Glutamatergic neuron (in vitro differentiated cells): ENCODE measurements around the gene OR5M3. TPM values are rescaled to one million over a fixed set of nuclear protein-coding genes. Genes with fewer than 3 reads are reported as not detected.
A peak's percentile ranks its signal among the peaks of the same experiment; 100 is the strongest.

Source experiments
- DNase-seq: peaks from one replicate; pipeline ENCODE4 v3.0.0; 2022
- H3K27ac Mint-ChIP-seq: one replicate; pipeline ENCODE4 v1.8.0; 2020; ENCODE audit warnings: mild to moderate bottlenecking, mixed read lengths, inconsistent platforms; ENCODE audit not compliant: unreplicated experiment
- H3K27me3 Mint-ChIP-seq: one replicate; pipeline ENCODE4 v1.8.0; 2020; ENCODE audit warnings: mild to moderate bottlenecking, moderate library complexity, mixed read lengths, inconsistent platforms; ENCODE audit not compliant: unreplicated experiment
- H3K36me3 Mint-ChIP-seq: one replicate; pipeline ENCODE4 v1.8.0; 2020; ENCODE audit warnings: mild to moderate bottlenecking, mixed read lengths, inconsistent platforms; ENCODE audit not compliant: unreplicated experiment
- H3K4me1 Mint-ChIP-seq: one replicate; pipeline ENCODE4 v1.8.0; 2020; ENCODE audit warnings: mild to moderate bottlenecking, low read depth, mixed read lengths, inconsistent platforms; ENCODE audit not compliant: unreplicated experiment
- H3K4me3 Mint-ChIP-seq: one replicate; pipeline ENCODE4 v1.8.0; 2020; ENCODE audit warnings: mild to moderate bottlenecking, mixed read lengths, inconsistent platforms; ENCODE audit not compliant: unreplicated experiment
- H3K9me3 Mint-ChIP-seq: one replicate; pipeline ENCODE4 v1.8.0; 2020; ENCODE audit warnings: mild to moderate bottlenecking, moderate library complexity, mixed read lengths, inconsistent platforms; ENCODE audit not compliant: unreplicated experiment
- long read RNA-seq: library from polyadenylated mRNA; unstranded; transcript quantifications from one replicate; pipeline ENCODE4 v2.0.0, GENCODE V29; 2020; ENCODE audit not compliant: unreplicated experiment
- total RNA-seq: library from RNA; stranded (reverse); fragmentation: NEBNext Ultra II Directional; extraction: Animal tissue kit (Norgen Biotek cat#: 25700); gene quantifications from one replicate; pipeline ENCODE4 v1.2.1, GENCODE V29; 2021; ENCODE audit not compliant: unreplicated experiment
- TF ChIP-seq, protein P1 (sequence below): fragments of 200-600 bp; sonication (generic); IDR thresholded peaks from one replicate; pipeline ENCODE4 v1.5.0; 2021; ENCODE audit not compliant: partially characterized antibody, unreplicated experiment

The OR5M3 gene
- total RNA-seq, result not detected
- long read RNA-seq, result 0 reads

DNA sequence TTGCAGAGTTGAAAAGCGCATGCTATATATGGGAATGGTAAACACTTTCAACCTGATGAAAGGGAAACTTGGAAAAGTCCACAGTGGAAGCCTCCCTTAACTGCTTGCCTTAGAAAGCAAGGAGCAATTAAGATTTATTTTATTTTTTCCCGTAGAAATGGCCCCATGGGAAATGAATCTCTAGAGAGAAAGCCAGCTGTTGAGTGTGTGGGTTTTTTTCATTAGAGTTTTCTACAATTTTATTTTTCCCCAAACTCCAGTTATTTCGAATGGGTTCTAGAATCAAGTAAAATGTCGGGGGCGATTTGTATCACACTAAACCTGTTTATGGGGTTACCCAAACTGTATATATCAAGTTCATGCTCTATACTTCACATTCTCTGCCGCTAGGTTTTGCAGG is at the start of gene OR5M3:
Gene OR5M3, minus strand, starts transcription at position 101 of the 400 bp plus-strand sequence. CDS start 2,855 bp downstream, outside the sequence.
- Mint-ChIP-seq H3K27ac (no peak within 1 kb of the TSS), H3K27me3 (no peaks in the 10 kb centered on the region), H3K4me1 (peaks cover 1% of the 10 kb centered on the region), H3K4me3 (no peak within 1 kb of the TSS), H3K36me3 (no peaks in the 10 kb centered on the region), H3K9me3 (no peaks in the 10 kb centered on the region)
- TF ChIP-seq, protein P1, sequence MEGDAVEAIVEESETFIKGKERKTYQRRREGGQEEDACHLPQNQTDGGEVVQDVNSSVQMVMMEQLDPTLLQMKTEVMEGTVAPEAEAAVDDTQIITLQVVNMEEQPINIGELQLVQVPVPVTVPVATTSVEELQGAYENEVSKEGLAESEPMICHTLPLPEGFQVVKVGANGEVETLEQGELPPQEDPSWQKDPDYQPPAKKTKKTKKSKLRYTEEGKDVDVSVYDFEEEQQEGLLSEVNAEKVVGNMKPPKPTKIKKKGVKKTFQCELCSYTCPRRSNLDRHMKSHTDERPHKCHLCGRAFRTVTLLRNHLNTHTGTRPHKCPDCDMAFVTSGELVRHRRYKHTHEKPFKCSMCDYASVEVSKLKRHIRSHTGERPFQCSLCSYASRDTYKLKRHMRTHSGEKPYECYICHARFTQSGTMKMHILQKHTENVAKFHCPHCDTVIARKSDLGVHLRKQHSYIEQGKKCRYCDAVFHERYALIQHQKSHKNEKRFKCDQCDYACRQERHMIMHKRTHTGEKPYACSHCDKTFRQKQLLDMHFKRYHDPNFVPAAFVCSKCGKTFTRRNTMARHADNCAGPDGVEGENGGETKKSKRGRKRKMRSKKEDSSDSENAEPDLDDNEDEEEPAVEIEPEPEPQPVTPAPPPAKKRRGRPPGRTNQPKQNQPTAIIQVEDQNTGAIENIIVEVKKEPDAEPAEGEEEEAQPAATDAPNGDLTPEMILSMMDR, result no peak
- no peak for DNase-seq

- Mint-ChIP-seq H3K27me3 (peaks cover 2% of the 10 kb centered on the region), H3K4me3 (no peak overlapping the region), H3K36me3 (no peaks in the 10 kb centered on the region), H3K9me3 (no peaks in the 10 kb centered on the region), H3K4me1 (no peaks in the 10 kb centered on the region), H3K27ac (no peak overlapping the region)
- no peak for DNase-seq
- TF ChIP-seq, protein P1, result peak; percentile 37
Measured at GRCh38 chr11:56522008-56522407, 48.9 kb upstream of the OR5M3 start.

GRCh38 chr11:56513280-56513679 is 40.1 kb upstream of the OR5M3 start:
- no peak overlapping the region for H3K27ac Mint-ChIP-seq
- TF ChIP-seq, protein P1, result no peak
- peaks cover 2% of the 10 kb centered on the region for H3K27me3 Mint-ChIP-seq
- H3K9me3 Mint-ChIP-seq, result no peaks in the 10 kb centered on the region
- no peak overlapping the region for H3K4me3 Mint-ChIP-seq
- H3K36me3 Mint-ChIP-seq, result no peaks in the 10 kb centered on the region
- H3K4me1 Mint-ChIP-seq, result no peaks in the 10 kb centered on the region
- no peak for DNase-seq

DNA sequence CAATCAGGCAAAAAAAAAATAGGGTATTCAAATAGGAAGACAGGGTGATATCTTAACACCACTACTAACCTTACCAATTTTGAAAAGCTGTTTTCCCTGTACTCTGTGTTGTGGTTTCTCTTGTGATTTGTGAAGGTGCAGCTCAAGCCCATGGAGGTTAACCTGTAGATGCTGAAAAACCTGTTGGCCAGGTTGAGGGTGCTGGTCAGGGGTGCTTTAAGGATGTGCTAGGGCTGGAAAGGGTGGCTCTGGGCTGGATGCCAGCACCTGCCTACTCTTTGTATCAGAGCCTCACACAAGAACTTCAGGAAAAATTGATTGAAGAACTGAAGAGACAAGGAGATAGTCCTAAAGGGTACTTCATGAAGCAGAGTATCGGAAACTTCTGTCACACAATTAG is 36.3 kb upstream of the OR5M3 start:
- TF ChIP-seq, protein P1, result no peak
- Mint-ChIP-seq H3K27me3 (no peaks in the 10 kb centered on the region), H3K4me3 (no peak overlapping the region), H3K9me3 (peaks cover 1% of the 10 kb centered on the region), H3K36me3 (no peaks in the 10 kb centered on the region), H3K4me1 (no peaks in the 10 kb centered on the region), H3K27ac (no peak overlapping the region)
- DNase-seq, result no peak

DNA sequence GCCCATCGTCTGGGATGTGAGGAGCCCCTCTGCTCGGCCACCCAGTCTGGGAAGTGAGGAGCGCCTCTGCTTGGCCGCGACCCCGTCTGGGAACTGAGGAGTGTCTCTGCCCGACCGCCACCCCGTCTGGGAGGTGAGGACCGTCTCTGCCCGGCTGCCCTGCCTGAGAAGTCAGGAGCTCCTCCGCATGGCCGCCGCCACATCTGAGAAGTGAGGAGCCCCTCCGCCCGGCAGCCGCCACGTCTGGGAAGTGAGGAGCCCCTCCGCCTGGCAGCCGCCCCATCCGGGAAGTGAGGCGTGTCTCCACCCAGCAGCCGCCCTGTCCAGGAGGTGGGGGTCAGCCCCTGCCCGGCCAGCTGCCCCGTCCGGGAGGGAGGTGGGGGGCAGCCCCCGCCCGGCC is 23.9 kb upstream of the OR5M3 start:
- no peaks in the 10 kb centered on the region for H3K36me3 Mint-ChIP-seq
- H3K27ac Mint-ChIP-seq, result no peak overlapping the region

More for the DNA sequence above, 23.9 kb upstream of the OR5M3 start:
- Mint-ChIP-seq H3K4me1 (no peaks in the 10 kb centered on the region), H3K27me3 (no peaks in the 10 kb centered on the region), H3K4me3 (no peak overlapping the region), H3K9me3 (peaks cover 4% of the 10 kb centered on the region)
- DNase-seq, result peak; percentile 18
- TF ChIP-seq, protein P1, result no peak
